Measurements from ENCODE around the gene EPB41L2.

Gene EPB41L2

DNA sequence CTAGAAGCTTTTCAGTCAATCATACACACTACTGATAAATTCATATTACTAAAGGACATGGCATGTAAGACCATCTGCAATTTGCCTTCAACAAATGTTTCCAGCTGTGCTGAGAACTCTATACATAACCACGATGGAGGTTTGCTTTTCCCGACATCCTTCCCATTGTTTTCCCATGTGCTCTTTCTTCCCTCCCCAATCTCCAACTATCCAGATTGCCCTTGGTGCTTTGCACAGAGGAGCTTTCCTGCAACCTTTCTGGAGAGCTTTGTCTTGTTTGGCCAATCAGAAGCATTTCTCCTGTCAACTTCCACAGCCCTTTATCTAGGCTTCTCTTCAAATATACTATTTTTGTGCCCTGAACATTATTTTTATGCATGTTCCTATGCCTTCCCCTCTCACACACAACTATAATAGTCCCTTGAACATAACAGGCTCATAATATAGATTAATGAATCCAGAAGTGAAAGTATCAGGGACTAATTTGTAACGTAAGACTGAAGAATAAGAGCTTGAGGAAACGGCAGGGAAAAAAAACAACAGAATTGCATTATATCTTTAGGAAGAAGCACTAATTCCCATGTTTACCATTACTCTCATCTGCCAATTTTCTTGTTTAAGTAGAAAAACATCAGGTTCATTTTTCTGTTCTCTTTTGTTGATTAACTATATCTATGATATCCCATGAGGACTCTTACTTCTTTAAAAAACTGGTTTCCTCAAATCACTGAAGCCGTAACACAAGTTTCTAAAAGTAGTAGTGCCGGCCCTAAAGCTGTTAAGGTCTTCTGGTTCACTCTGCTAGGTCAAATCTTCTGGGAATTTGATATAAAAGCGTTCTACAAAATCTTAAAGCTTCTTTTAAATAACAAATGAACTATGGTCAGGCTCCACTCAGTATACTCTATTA is 215.8 kb downstream of the EPB41L2 start:
- H3K4me3 Mint-ChIP-seq = no peak overlapping the region
- no peaks in the 10 kb centered on the region for H3K36me3 Mint-ChIP-seq
- no peak overlapping the region for H3K27ac Mint-ChIP-seq
- H3K4me1 Mint-ChIP-seq (ENCODE audit: low read depth) = peaks cover 1% of the 10 kb centered on the region
- H3K9me3 Mint-ChIP-seq (ENCODE audit: low read depth) = no peaks in the 10 kb centered on the region
- no peaks in the 10 kb centered on the region for H3K27me3 Mint-ChIP-seq

DNA sequence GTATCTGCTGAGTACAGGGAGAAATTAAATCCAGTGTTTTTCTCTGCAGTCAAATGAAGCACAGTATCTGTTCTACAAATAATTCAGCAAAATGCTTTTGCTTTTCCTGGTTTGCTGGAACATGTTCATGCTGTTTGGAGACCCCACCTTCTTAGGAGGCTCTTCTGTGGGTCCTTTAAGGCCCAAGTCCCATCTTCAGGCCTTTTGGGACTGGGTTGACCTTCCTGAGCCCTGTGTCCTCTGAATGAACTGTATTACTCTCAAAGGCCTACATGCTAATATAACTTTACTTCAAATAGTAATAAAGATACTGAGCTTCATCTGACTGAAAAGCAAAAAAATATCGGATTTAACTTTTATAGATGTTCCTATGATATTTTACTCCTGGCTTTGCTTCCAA is 216.5 kb downstream of the EPB41L2 start:
- H3K27me3 Mint-ChIP-seq = no peaks in the 10 kb centered on the region
- H3K9me3 Mint-ChIP-seq (ENCODE audit: low read depth) = no peaks in the 10 kb centered on the region
- H3K27ac Mint-ChIP-seq = no peak overlapping the region
- peaks cover 1% of the 10 kb centered on the region for H3K4me1 Mint-ChIP-seq (ENCODE audit: low read depth)
- H3K36me3 Mint-ChIP-seq = no peaks in the 10 kb centered on the region
- no peak overlapping the region for H3K4me3 Mint-ChIP-seq

DNA sequence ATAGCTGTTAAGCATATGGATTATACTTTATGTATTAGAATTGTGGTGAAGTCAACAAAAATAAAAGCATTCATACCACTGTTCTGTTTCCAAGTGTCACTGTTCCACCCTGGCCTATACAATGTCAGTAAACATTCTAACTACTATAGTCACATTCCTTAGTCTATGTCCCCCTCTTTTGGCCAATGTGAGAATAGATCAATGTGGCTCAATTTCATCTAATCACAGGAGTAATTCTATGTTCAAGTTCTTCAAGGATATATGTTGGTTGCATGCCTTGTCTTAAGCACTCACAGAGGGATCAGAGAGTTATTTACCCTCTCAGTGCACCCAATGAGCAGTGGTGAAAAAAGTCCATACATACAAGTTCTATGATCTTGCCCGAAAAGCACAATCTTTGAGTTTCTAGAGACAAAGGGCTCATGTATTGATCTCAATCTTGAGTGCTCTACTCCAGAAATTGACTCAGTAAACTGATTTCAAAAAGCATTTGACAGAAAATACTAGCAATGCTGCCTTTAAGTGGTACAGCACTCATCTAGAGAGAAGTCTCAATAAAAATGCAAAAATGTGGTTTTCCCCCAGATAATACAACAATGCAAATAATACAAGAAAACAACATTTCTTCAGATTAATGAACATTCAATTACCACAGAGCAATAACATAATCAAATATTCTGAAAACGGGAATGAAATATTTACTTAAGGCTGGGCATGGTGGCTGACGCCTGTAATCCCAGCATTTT is 219.3 kb downstream of the EPB41L2 start:
- H3K9me3 Mint-ChIP-seq (ENCODE audit: low read depth) = no peaks in the 10 kb centered on the region
- no peaks in the 10 kb centered on the region for H3K4me1 Mint-ChIP-seq (ENCODE audit: low read depth)
- H3K27ac Mint-ChIP-seq = no peak overlapping the region

DNA sequence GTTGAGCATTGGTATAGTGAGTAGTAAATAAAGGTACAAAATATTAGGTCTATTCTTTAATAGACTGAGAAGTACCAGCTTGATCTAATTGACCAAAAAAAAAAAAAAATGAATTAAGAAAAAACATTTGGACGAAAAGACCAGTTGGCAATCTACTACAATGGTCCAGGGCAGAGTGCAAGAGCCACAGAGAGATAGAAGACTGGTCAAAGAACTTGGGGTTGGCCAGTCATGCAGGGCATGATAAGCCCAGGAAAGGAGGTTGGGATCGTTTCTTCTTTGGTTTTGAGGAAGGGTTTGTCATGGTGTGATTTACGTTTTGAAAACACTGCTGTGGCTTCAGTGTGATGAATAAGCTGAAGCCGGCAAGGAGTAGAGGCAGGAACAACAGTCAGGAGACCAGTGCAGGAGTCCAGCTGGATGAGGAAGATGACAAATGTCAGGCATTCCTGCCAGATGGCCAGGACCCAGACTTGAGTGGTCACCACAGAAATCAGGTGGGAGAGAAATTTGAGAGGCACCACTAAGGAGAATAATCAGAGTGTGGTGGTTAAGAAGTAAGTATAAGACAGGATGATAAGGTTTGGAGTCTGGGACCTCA is 221.8 kb downstream of the EPB41L2 start:
- Mint-ChIP-seq H3K27ac (no peak overlapping the region), H3K27me3 (no peaks in the 10 kb centered on the region), H3K4me3 (no peak overlapping the region), H3K4me1 (ENCODE audit: low read depth) (no peaks in the 10 kb centered on the region), H3K9me3 (ENCODE audit: low read depth) (no peaks in the 10 kb centered on the region), H3K36me3 (no peaks in the 10 kb centered on the region)

More for the DNA sequence above, 219.3 kb downstream of the EPB41L2 start:
- no peak overlapping the region for H3K4me3 Mint-ChIP-seq
- no peaks in the 10 kb centered on the region for H3K27me3 Mint-ChIP-seq
- no peaks in the 10 kb centered on the region for H3K36me3 Mint-ChIP-seq

DNA sequence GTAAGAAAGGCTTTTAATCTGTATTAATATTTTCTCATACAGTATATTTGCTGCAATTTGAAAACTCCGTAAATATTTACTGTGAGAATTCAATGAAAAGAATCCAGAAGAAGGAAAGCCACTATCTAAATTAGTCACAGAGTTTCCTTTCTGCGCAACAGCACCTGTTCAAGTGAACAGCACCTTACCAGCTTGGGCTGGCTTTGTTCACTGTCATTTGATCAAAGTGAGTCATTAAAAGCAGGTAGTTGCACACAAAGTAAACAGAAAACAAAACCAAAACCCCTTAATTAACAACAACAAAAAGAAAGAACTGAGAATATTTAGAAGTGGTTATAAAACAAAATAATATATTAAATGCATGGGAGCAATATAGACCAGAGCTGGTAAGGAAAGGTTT is 223.0 kb downstream of the EPB41L2 start:
- Mint-ChIP-seq H3K4me1 (ENCODE audit: low read depth) (no peaks in the 10 kb centered on the region), H3K4me3 (no peak overlapping the region), H3K27me3 (no peaks in the 10 kb centered on the region), H3K36me3 (no peaks in the 10 kb centered on the region), H3K27ac (no peak overlapping the region), H3K9me3 (ENCODE audit: low read depth) (no peaks in the 10 kb centered on the region)

DNA sequence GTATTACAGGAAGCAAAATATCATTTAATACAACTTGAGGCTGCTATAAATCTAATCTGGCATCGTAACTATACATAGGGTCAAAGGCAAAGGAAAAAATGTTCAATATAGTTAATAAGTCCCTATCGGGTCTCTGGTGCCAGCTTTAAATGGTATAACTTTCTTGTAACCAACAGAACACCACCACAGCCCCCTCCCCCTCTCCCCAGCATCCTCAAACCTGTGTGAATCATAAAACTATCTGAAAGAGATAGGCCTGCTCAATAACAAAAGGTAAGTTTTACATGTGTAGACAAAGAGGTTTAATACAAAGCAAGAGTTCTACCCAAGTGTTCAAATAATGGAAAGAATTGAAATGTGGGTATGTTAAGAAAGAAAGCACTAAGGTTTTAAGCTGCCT is 223.7 kb downstream of the EPB41L2 start:
- no peaks in the 10 kb centered on the region for H3K36me3 Mint-ChIP-seq
- no peak overlapping the region for H3K27ac Mint-ChIP-seq
- no peaks in the 10 kb centered on the region for H3K9me3 Mint-ChIP-seq (ENCODE audit: low read depth)
- H3K4me3 Mint-ChIP-seq = no peak overlapping the region
- no peaks in the 10 kb centered on the region for H3K4me1 Mint-ChIP-seq (ENCODE audit: low read depth)
- H3K27me3 Mint-ChIP-seq = no peaks in the 10 kb centered on the region

DNA sequence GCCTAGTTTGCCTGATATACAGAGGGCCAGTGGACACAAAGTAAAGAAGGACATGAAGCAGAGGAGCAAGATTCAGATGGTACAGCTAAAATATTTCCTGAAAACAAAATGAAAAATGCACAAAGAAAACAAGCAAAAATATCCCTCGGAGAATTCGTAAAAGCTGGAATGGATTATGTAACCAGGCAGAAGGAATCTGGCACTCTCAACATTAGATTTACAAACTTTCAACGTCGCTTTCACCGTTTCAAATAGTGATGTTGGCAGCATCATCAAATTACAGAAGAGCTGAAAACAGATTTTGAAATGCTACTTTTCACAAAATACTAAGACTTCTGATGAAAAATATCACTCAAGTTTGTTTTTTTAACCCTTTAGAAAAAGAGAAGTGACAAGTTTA is 224.1 kb downstream of the EPB41L2 start:
- no peaks in the 10 kb centered on the region for H3K36me3 Mint-ChIP-seq
- no peak overlapping the region for H3K4me3 Mint-ChIP-seq
- H3K9me3 Mint-ChIP-seq (ENCODE audit: low read depth) = no peaks in the 10 kb centered on the region
- no peaks in the 10 kb centered on the region for H3K27me3 Mint-ChIP-seq
- no peak overlapping the region for H3K27ac Mint-ChIP-seq
- no peaks in the 10 kb centered on the region for H3K4me1 Mint-ChIP-seq (ENCODE audit: low read depth)

DNA sequence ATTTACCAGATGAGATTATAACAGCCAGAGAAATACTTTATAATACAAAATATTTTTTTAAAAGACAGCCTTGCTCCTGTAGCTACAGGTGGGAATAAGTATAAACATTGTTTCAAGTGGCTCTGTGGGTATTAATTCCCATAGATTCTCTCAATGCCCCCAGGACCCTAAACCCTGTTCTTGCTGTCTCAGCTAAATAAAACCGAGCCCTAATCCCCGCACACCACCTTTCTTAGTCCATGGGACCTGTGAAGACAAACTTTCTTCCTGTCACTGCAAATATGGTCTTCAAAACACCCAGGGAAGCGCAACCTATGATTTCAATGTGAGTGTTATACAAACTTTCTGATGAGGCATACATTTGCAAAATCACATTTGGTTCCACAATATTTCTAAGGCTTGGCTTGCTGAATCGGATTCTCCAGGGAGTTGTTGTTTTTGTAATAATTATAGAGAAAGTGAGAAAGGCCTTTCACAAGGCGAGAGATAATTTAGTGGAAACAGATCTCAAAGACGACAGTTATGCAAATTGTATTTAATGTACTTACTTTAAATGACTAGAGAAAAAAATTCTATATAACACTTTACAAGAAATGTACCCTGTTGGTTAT is 224.7 kb downstream of the EPB41L2 start:
- no peaks in the 10 kb centered on the region for H3K4me1 Mint-ChIP-seq (ENCODE audit: low read depth)
- H3K4me3 Mint-ChIP-seq = no peak overlapping the region
- no peaks in the 10 kb centered on the region for H3K36me3 Mint-ChIP-seq
- H3K9me3 Mint-ChIP-seq (ENCODE audit: low read depth) = no peaks in the 10 kb centered on the region
- no peak overlapping the region for H3K27ac Mint-ChIP-seq
- no peaks in the 10 kb centered on the region for H3K27me3 Mint-ChIP-seq

DNA sequence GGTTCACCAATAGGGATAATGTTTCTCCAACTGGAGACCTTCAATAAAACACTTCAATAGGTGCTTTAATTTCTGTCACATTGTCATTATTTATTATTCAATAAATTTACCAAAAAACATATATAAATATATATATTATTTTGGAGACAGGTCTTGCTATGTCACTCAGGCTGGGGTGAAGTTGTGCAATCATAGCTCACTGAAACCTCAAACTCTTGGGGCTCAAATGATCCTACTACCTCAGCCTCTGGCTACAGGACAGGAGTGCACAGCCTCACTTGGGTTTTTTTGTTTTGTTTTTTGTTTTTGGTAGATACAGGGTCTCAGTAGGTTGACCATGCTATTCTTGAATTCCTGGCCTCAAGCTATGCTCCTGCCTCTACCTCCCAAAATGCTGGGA is 226.0 kb downstream of the EPB41L2 start:
- no peak overlapping the region for H3K27ac Mint-ChIP-seq
- H3K9me3 Mint-ChIP-seq (ENCODE audit: low read depth) = no peaks in the 10 kb centered on the region
- H3K4me3 Mint-ChIP-seq = no peak overlapping the region
- no peaks in the 10 kb centered on the region for H3K27me3 Mint-ChIP-seq
- peaks cover 2% of the 10 kb centered on the region for H3K36me3 Mint-ChIP-seq
- H3K4me1 Mint-ChIP-seq (ENCODE audit: low read depth) = no peaks in the 10 kb centered on the region

DNA sequence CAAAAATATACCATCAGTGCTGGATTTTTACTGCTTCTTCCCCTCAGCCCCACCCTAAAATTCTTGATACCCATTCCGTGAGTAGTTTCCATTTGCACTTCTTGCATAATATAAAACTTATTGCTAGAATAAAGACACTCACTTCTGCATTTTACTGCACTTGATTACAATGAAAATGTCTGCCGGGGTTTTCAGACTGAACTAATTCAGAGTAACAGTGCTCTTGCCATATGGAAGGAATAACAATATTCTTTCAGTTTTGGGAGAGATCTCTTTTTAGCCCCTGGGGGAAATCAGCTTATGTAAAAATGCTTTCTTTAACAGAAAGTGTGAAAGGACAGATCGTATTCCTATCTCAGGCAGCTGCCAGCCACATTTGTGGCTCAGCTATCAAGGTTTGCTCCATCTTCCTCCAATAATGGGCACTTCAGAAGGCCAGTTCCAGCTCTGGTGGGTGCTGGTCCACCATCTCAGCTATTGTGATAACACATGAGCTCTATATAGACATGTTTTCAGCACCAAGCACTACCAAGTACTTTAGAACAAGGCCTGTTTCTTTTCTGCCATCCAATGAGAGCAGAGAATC is 226.9 kb downstream of the EPB41L2 start:
- Mint-ChIP-seq H3K36me3 (peaks cover 2% of the 10 kb centered on the region), H3K9me3 (ENCODE audit: low read depth) (no peaks in the 10 kb centered on the region), H3K4me3 (no peak overlapping the region), H3K4me1 (ENCODE audit: low read depth) (no peaks in the 10 kb centered on the region), H3K27ac (no peak overlapping the region), H3K27me3 (no peaks in the 10 kb centered on the region)

DNA sequence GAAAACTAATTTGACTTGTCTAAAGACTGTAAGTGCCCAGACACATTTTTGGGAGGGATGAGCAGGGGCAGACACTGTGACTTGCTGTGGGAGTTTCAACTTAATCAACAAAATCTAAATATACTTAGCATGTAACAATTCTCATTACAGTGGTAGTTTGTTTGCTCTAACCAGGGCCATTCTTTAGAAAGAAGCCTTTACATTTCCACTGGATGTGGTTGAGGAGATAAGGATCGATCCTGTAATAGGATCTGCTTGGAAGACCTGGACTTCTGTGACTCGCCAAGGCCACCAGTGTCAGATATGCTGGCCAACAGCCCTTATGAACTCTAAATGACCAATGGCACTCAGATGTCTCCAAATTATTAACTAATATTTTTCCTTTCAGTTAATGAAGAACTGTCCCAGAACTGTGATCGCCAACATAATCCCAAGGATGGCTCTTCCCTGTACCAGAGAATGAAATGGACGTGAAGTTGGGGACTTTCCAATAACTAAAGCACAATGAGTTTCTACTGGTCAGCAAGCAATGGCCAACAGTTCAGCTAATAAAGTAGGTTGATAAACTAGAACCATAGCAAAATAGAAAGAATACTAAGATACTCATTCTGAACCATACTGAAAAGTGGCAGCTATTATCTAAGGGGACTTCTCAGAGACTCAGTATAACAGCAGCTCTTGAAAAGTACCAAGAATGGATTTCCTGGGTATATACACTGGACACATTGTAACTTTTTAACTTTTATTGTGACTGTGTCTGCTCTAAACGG is 228.4 kb downstream of the EPB41L2 start:
- no peak overlapping the region for H3K4me3 Mint-ChIP-seq
- H3K9me3 Mint-ChIP-seq (ENCODE audit: low read depth) = no peaks in the 10 kb centered on the region
- H3K27ac Mint-ChIP-seq = no peak overlapping the region
- H3K4me1 Mint-ChIP-seq (ENCODE audit: low read depth) = no peaks in the 10 kb centered on the region
- peaks cover 2% of the 10 kb centered on the region for H3K36me3 Mint-ChIP-seq
- H3K27me3 Mint-ChIP-seq = no peaks in the 10 kb centered on the region

DNA sequence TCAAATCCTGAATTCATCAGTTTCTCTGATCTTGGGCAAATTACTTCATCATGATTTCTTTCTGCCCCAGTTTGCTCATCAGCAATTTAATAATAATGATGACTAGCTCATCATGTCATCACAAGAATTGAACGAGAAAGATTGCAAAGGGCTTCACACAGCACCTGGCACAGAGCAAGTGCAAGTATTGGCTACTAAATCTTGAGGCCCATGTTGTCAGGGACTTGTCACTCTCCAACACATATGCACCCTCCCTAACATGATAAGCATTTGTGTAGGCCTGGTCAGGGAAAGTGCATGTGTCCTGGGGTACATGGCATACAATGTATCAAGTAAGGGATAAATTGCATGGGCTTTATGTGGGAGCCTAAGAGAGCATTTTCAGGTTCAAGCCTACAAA is 229.5 kb downstream of the EPB41L2 start:
- no peaks in the 10 kb centered on the region for H3K27me3 Mint-ChIP-seq
- H3K4me3 Mint-ChIP-seq = no peak overlapping the region
- no peaks in the 10 kb centered on the region for H3K4me1 Mint-ChIP-seq (ENCODE audit: low read depth)
- H3K36me3 Mint-ChIP-seq = peaks cover 2% of the 10 kb centered on the region
- H3K27ac Mint-ChIP-seq = no peak overlapping the region
- no peaks in the 10 kb centered on the region for H3K9me3 Mint-ChIP-seq (ENCODE audit: low read depth)

DNA sequence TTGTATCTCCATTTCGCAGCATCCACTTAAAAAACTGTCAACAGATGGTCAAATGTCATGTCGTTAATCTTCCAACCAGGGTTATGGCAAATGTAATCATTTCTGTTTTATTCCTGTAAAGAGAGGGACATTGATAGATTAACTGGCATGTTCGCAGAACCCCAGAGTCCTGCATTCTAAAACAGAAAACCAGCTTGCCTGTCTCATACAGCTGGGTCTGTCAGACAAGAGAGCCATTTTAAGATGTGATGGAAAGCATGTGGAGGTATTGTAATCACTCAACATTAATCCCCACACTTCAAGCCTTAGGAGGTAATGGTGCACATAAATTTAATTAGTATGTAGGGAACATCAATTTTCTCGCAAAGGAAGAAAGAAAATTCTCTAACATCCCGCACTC is 231.4 kb downstream of the EPB41L2 start:
- peaks cover 2% of the 10 kb centered on the region for H3K36me3 Mint-ChIP-seq
- no peaks in the 10 kb centered on the region for H3K27me3 Mint-ChIP-seq
- H3K4me1 Mint-ChIP-seq (ENCODE audit: low read depth) = no peaks in the 10 kb centered on the region
- H3K4me3 Mint-ChIP-seq = no peak overlapping the region
- H3K27ac Mint-ChIP-seq = no peak overlapping the region
- no peaks in the 10 kb centered on the region for H3K9me3 Mint-ChIP-seq (ENCODE audit: low read depth)

DNA sequence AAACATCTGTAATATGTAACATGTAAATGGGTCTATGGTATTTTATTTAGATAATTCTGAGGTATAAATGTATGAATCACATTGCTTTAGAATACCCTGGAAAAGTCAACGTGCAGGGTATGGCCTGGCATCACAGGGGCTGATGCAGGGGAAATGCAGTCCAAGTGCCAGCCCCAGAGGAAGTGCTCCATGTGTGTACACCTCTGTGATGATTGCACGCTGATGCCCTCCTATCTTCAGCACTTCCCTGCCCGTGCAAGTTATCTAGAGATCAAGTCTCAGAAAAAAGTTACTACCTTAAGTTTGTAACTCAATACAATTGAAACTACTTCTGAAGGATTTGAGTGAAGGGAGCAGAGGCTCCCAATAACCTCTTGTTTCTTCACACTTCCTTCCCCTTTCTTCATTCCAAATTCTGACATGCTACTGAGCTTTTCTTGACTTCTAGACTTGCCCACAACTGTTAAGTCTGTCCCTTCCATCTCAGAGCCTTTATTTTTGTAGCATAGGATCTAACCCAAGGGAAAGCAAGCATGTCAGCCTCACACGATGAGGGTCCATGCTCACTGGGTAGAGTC is 233.6 kb downstream of the EPB41L2 start:
- no peaks in the 10 kb centered on the region for H3K9me3 Mint-ChIP-seq (ENCODE audit: low read depth)
- H3K27me3 Mint-ChIP-seq = no peaks in the 10 kb centered on the region
- peaks cover 4% of the 10 kb centered on the region for H3K4me1 Mint-ChIP-seq (ENCODE audit: low read depth)
- peaks cover 2% of the 10 kb centered on the region for H3K36me3 Mint-ChIP-seq
- H3K4me3 Mint-ChIP-seq = no peak overlapping the region
- no peak overlapping the region for H3K27ac Mint-ChIP-seq
